Uterus (tissue), 2 donors: ENCODE data around the gene KIF26B.

Source experiments
- CTCF ChIP-seq, 4 experiments: fragments of 200-600 bp in 2 of 4; fragments of 450-650 bp in 2 of 4; sonication (generic) in 2 of 4; IDR thresholded peaks; one replicate each; pipeline ENCODE4 v1.5.1; 2016 to 2019; ENCODE audit warnings: antibody characterized with exemption in 4 of 4, mild to moderate bottlenecking in 2 of 4, moderate library complexity in 1 of 4
- POLR2A ChIP-seq, 2 donors: fragments of 450-650 bp; IDR thresholded peaks; one replicate each; pipeline ENCODE4 v1.6.1; 2016; ENCODE audit warnings: antibody characterized with exemption in 2 of 2, mild to moderate bottlenecking in 1 of 2, moderate library complexity in 1 of 2

DNA sequence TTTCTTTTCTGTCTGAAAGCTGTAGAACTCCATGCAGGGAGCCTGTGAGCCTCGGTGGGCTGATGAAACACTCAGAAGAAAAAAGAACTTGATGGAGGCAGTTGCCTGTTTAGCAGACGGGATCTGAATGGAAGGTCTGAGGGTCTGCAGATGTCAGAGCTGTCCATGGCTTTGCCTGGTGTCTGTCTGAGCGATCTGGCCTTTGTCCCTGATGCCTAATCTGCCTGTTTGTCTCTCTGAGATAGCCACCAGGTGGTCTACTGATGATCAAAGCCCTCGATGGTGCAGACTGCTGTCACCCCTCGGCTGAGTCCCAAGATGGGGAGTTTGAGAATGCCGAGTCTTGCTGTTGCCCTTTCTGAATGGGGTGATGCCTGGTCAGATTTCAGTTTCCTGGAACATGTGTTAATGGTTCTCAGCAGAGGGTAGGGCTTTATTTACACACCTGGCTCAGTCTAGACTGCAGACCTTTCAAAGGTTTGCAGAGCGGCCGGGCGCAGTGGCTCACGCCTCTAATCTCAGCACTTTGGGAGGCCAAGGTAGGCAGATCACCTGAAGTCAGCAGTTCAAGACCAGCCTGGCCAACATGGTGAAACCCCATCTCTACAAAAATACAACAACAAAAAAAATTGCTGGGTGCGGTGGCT is 90.4 kb downstream of the KIF26B start:
- TF ChIP-seq CTCF (IDR thresholded peaks at IDR 0.05) = no peak
- no peak for TF ChIP-seq POLR2A (IDR thresholded peaks at IDR 0.05)
